ENCODE results near the gene TSC22D2.

DNA sequence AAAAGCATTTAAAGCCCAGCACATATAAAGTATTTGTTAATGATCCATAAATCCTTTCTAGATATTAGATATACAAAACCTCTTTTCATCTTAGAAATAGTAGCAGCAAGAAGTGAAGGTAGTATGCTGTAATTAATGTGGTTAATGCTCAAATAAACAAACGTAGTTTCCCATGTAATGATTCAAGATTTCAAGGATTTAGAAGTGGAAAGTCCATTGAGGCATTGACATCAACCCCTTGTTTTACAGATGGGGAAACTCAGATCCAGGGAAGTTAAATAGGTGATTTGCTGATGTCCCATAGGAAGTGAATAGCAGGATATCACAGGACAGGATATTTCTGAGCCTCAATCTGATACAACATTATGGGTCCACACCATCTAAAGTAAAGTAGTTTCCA is 47.2 kb downstream of the TSC22D2 start:
- TF ChIP-seq FOXM1 (IDR thresholded peaks at IDR 0.05; ENCODE audit: borderline replicate concordance), result no peak
- no peak for TF ChIP-seq ELF4 (IDR thresholded peaks at IDR 0.05)
- TF ChIP-seq TARDBP (IDR thresholded peaks at IDR 0.05), result no peak
- no peak for TF ChIP-seq SUZ12 (IDR thresholded peaks at IDR 0.05)
- no peak for TF ChIP-seq FOXK2 (IDR thresholded peaks at IDR 0.05)
